GM12875 (cell line): ENCODE data around the gene TOM1L2.

ENCODE experiments used
- H3K4me3 ChIP-seq: one replicate; pipeline ENCODE4 v1.5.1; 2011; ENCODE audit warnings: low read depth, low read length, control low read depth
- CTCF ChIP-seq: IDR thresholded peaks from 2 replicates; pipeline ENCODE4 v1.5.1; 2011; ENCODE audit warnings: low read depth, mild to moderate bottlenecking, control low read depth, inconsistent platforms, low read length, moderate library complexity, borderline replicate concordance; ENCODE audit not compliant: insufficient read depth

Gene TOM1L2

GRCh38 chr17:17830740-17831207 is 141.4 kb downstream of the TOM1L2 start:
- H3K4me3 ChIP-seq = no peak overlapping the region
- TF ChIP-seq CTCF = no peak

- no peak overlapping the region for H3K4me3 ChIP-seq
- TF ChIP-seq CTCF = no peak
Measured at GRCh38 chr17:17830269-17830567, 142.0 kb downstream of the TOM1L2 start.

- no peak for TF ChIP-seq CTCF
- no peak overlapping the region for H3K4me3 ChIP-seq
Measured at GRCh38 chr17:17827826-17828621, 144.2 kb downstream of the TOM1L2 start.

GRCh38 chr17:17826942-17827785 is 145.0 kb downstream of the TOM1L2 start:
- no peak for TF ChIP-seq CTCF
- no peak overlapping the region for H3K4me3 ChIP-seq

- H3K4me3 ChIP-seq = no peak overlapping the region
- TF ChIP-seq CTCF = no peak
Measured at GRCh38 chr17:17826342-17826713, 145.9 kb downstream of the TOM1L2 start.

GRCh38 chr17:17824783-17825614 is 147.2 kb downstream of the TOM1L2 start:
- TF ChIP-seq CTCF = no peak

More at GRCh38 chr17:17824783-17825614, 147.2 kb downstream of the TOM1L2 start:
- no peak overlapping the region for H3K4me3 ChIP-seq
